Body of pancreas (tissue), 4 donors: ENCODE measurements around the gene KRTCAP2.

Source experiments
- POLR2A ChIP-seq, 3 donors: fragments of 450-650 bp; IDR thresholded peaks; one replicate each; pipeline ENCODE4 v1.6.1; 2016; ENCODE audit warnings: antibody characterized with exemption in 3 of 3, mild to moderate bottlenecking in 2 of 3
- TF ChIP-seq, protein P1 (sequence below), 7 experiments: fragments of 450-650 bp in 4 of 7; fragments of 200-600 bp in 3 of 7; sonication (generic) in 3 of 7; IDR thresholded peaks; one replicate each; pipeline ENCODE4 v1.5.1; 2016 to 2019; ENCODE audit warnings: antibody characterized with exemption in 7 of 7

GRCh38 chr1:155219592-155220031 is 46.5 kb upstream of the KRTCAP2 start:
- TF ChIP-seq, protein P1, sequence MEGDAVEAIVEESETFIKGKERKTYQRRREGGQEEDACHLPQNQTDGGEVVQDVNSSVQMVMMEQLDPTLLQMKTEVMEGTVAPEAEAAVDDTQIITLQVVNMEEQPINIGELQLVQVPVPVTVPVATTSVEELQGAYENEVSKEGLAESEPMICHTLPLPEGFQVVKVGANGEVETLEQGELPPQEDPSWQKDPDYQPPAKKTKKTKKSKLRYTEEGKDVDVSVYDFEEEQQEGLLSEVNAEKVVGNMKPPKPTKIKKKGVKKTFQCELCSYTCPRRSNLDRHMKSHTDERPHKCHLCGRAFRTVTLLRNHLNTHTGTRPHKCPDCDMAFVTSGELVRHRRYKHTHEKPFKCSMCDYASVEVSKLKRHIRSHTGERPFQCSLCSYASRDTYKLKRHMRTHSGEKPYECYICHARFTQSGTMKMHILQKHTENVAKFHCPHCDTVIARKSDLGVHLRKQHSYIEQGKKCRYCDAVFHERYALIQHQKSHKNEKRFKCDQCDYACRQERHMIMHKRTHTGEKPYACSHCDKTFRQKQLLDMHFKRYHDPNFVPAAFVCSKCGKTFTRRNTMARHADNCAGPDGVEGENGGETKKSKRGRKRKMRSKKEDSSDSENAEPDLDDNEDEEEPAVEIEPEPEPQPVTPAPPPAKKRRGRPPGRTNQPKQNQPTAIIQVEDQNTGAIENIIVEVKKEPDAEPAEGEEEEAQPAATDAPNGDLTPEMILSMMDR (IDR thresholded peaks at IDR 0.05): no peak
- no peak for TF ChIP-seq POLR2A (IDR thresholded peaks at IDR 0.05)
